HPDE6-E6E7 (cell line): ENCODE results near the gene NINJ1.
A peak's percentile ranks its signal among the peaks of the same experiment; 100 is the strongest.

Experiments used
- DNase-seq: peaks from one replicate; pipeline ENCODE4 v3.0.0; 2011; ENCODE audit warnings: missing footprints; ENCODE audit errors: extremely low spot score

NINJ1 gene

GRCh38 chr9:93134015-93134739 lies at the start of gene NINJ1:
Gene NINJ1, minus strand, starts transcription at chr9:93134251. Its CDS starts 34 bp downstream, at chr9:93134217.
- DNase-seq, result peak; percentile 60

GRCh38 chr9:93183131-93183662 lies 49.1 kb upstream of the NINJ1 start:
- DNase-seq, result no peak

- DNase-seq, result no peak
These were observed 48.5 kb upstream of the NINJ1 start for GRCh38 chr9:93182572-93182971.

GRCh38 chr9:93181672-93182435 lies 47.8 kb upstream of the NINJ1 start:
- no peak for DNase-seq

- DNase-seq, result no peak
These were observed 46.9 kb upstream of the NINJ1 start for GRCh38 chr9:93180938-93181337.

GRCh38 chr9:93178851-93179786 lies 45.1 kb upstream of the NINJ1 start:
- DNase-seq, result no peak

- no peak for DNase-seq
These were observed 43.6 kb upstream of the NINJ1 start for GRCh38 chr9:93177676-93178075.

GRCh38 chr9:93174976-93175375 lies 40.9 kb upstream of the NINJ1 start:
- no peak for DNase-seq

- no peak for DNase-seq
These were observed 39.5 kb upstream of the NINJ1 start for GRCh38 chr9:93173365-93174051.

- DNase-seq, result no peak
These were observed 38.8 kb upstream of the NINJ1 start for GRCh38 chr9:93172666-93173364.

- DNase-seq, result no peak
These were observed 37.4 kb upstream of the NINJ1 start for GRCh38 chr9:93171261-93171990.

- no peak for DNase-seq
These were observed 36.5 kb upstream of the NINJ1 start for GRCh38 chr9:93170571-93170970.

GRCh38 chr9:93169444-93169843 lies 35.4 kb upstream of the NINJ1 start:
- no peak for DNase-seq

GRCh38 chr9:93168581-93168980 lies 34.5 kb upstream of the NINJ1 start:
- no peak for DNase-seq

- DNase-seq, result no peak
These were observed 33.8 kb upstream of the NINJ1 start for GRCh38 chr9:93167838-93168237.

- DNase-seq, result no peak
These were observed 33.1 kb upstream of the NINJ1 start for GRCh38 chr9:93167185-93167584.

- no peak for DNase-seq
These were observed 32.6 kb upstream of the NINJ1 start for GRCh38 chr9:93166699-93167098.

- DNase-seq, result no peak
These were observed 30.0 kb upstream of the NINJ1 start for GRCh38 chr9:93164085-93164484.

GRCh38 chr9:93161786-93162562 lies 27.9 kb upstream of the NINJ1 start:
- DNase-seq, result no peak
